PC-3 (cell line): ENCODE measurements around the gene CCT3. TPM values are rescaled to one million over a fixed set of nuclear protein-coding genes. Genes with fewer than 3 reads are reported as not detected.

Experiments used
- ATAC-seq: fragments of 200-7000 bp; cut with Tn5 transposase; 2 replicates; pipeline ENCODE4 v1.9.1; 2020; ENCODE audit warnings: mild to moderate bottlenecking, moderate library complexity
- BruUV-seq: library from RNA; stranded (reverse); fragments of 400-500 nt; replicated peaks from 2 replicates; lab custom pipeline; 2021; lab: Mats Ljungman, UMichigan
- CTCF ChIA-PET: fragments of 300-600 bp; sonication (Branson Sonifier 250); formaldehyde crosslinking; loops from one replicate; lab custom pipeline; 2022; ENCODE audit warnings: antibody characterized with exemption; lab: Charles Lee
- POLR2A ChIA-PET: fragments of 300-600 bp; sonication (Branson Sonifier 250); formaldehyde crosslinking; loops from one replicate; lab custom pipeline; 2022; ENCODE audit warnings: antibody characterized with exemption; ENCODE audit not compliant: unreplicated experiment; lab: Charles Lee
- DNase-seq: peaks from one replicate; pipeline ENCODE4 v3.0.0-alpha.2; 2015
- H2AFZ ChIP-seq: fragments of 300-600 bp; sonication (generic); 2 replicates; pipeline ENCODE4 v1.6.0; 2016; ENCODE audit warnings: antibody characterized with exemption, low read length
- H3F3A ChIP-seq: fragments of 300-600 bp; sonication (generic); one replicate; pipeline ENCODE4 v1.6.0; 2017; ENCODE audit warnings: antibody characterized with exemption, low read length, control low read depth, mild to moderate bottlenecking; ENCODE audit not compliant: unreplicated experiment
- H3K27ac ChIP-seq: fragments of 300-600 bp; sonication (generic); 2 replicates; pipeline ENCODE4 v1.5.1; 2016; ENCODE audit warnings: mild to moderate bottlenecking, low read length
- H3K27me3 ChIP-seq: fragments of 300-600 bp; sonication (generic); 2 replicates; pipeline ENCODE4 v1.6.1; 2016; ENCODE audit warnings: low read length, mixed read lengths
- H3K36me3 ChIP-seq: fragments of 300-600 bp; sonication (generic); 2 replicates; pipeline ENCODE4 v1.6.1; 2016; ENCODE audit warnings: low read depth, mixed run types, low read length, mixed read lengths
- H3K4me1 ChIP-seq: fragments of 300-600 bp; sonication (generic); 2 replicates; pipeline ENCODE4 v1.5.1; 2016; ENCODE audit warnings: low read length; ENCODE audit not compliant: insufficient read depth
- H3K4me2 ChIP-seq: fragments of 300-600 bp; sonication (generic); 2 replicates; pipeline ENCODE4 v1.6.0; 2016; ENCODE audit warnings: low read length
- H3K4me3 ChIP-seq: fragments of 300-600 bp; sonication (generic); 2 replicates; pipeline ENCODE4 v1.5.1; 2016; ENCODE audit warnings: mild to moderate bottlenecking, low read length, mixed read lengths
- H3K79me2 ChIP-seq: fragments of 300-600 bp; sonication (generic); 2 replicates; pipeline ENCODE4 v1.6.1; 2017; ENCODE audit warnings: low read length, mixed read lengths
- H3K9ac ChIP-seq: fragments of 300-600 bp; sonication (generic); 2 replicates; pipeline ENCODE4 v1.6.0; 2016; ENCODE audit warnings: mild to moderate bottlenecking, low read length
- H3K9me2 ChIP-seq: fragments of 300-600 bp; sonication (generic); replicated peaks from 2 replicates; pipeline ENCODE4 v1.6.1; 2016; ENCODE audit warnings: mixed run types, low read length, mixed read lengths
- H3K9me3 ChIP-seq: fragments of 300-600 bp; sonication (generic); 2 replicates; pipeline ENCODE4 v1.6.1; 2016; ENCODE audit warnings: low read length, mixed read lengths
- H4K20me1 ChIP-seq: fragments of 300-600 bp; sonication (generic); 2 replicates; pipeline ENCODE4 v1.6.1; 2016; ENCODE audit warnings: low read length, mixed read lengths
- CTCF ChIP-seq: fragments of 300-600 bp; sonication (generic); conservative IDR thresholded peaks from 2 replicates; pipeline ENCODE4 v1.5.1; 2017; ENCODE audit warnings: antibody characterized with exemption, low read depth, mild to moderate bottlenecking, low read length
- EZH2 ChIP-seq: fragments of 300-600 bp; sonication (generic); IDR thresholded peaks from one replicate; pipeline ENCODE4 v1.6.1; 2017; ENCODE audit warnings: antibody characterized with exemption, mild to moderate bottlenecking, low read length; ENCODE audit not compliant: unreplicated experiment
- EZH2phosphoT487 ChIP-seq: fragments of 300-600 bp; sonication (generic); IDR thresholded peaks from 2 replicates; pipeline ENCODE4 v1.6.1; 2018; ENCODE audit warnings: mild to moderate bottlenecking, antibody characterized with exemption, low read length, borderline replicate concordance
- intact Hi-C: fragments of 100-400 bp; cut with micrococcal nuclease; formaldehyde crosslinking; loops from 2 replicates; pipeline ENCODE4 v1.9.0; 2023
- total RNA-seq: library from RNA; depleted of rRNA; stranded (reverse); fragments of >200 nt; gene quantifications from 2 replicates; pipeline ENCODE4 v1.2.3, GENCODE V29; 2014

Gene CCT3
- total RNA-seq, 1 experiment from 2014 or later: 692 TPM

GRCh38 chr1:156262461-156263287 is 75.4 kb downstream of the CCT3 start:
- intact Hi-C loops: loop anchor here (1.0 kb wide), 1 partner anchor 20 kb away; the partner anchor contains the start of gene SMG5
- Histone ChIP-seq H3K9ac (peak overlapping the region; percentile 39), H3K4me1 (peaks cover 25% of the 10 kb centered on the region), H3K4me3 (peak overlapping the region; percentile 16; the same call in 1 of the 2 replicates), H3K36me3 (peaks cover 77% of the 10 kb centered on the region), H3K27me3 (no peaks in the 10 kb centered on the region), H3K9me3 (no peaks in the 10 kb centered on the region), H3K9me2 (no peaks in the 10 kb centered on the region), H3K79me2 (peaks cover 3% of the 10 kb centered on the region; the same call in 1 of the 2 replicates), H3F3A (peaks cover 12% of the 10 kb centered on the region), H3K27ac (peak overlapping the region; percentile 91), H4K20me1 (0 out of 2 replicates have a peak, but pooled peaks cover 4% of the 10 kb centered on the region), H3K4me2 (peak overlapping the region; percentile 74), H2AFZ (no peak overlapping the region)
- ATAC-seq: peak; percentile 85
- ChIA-PET CTCF (no interaction called here), POLR2A (interaction anchor here (1.0 kb wide), 1 partner anchor 20 kb away, joined by 3 read pairs; the partner anchor contains the start of gene SMG5)
- TF ChIP-seq EZH2phosphoT487: no peak
- no peak for TF ChIP-seq CTCF
- TF ChIP-seq EZH2: no peak
- peak; percentile 98 for DNase-seq
- no TSS peak for BruUV-seq

GRCh38 chr1:156260896-156261295 is 77.2 kb downstream of the CCT3 start:
- no peak overlapping the region for H3K9ac ChIP-seq
- H3K27me3 ChIP-seq: no peaks in the 10 kb centered on the region
- DNase-seq (no peak), ATAC-seq (no peak)
- 0 out of 2 replicates have a peak, but pooled peaks cover 4% of the 10 kb centered on the region for H4K20me1 ChIP-seq
- H3F3A ChIP-seq: peaks cover 9% of the 10 kb centered on the region
- peaks cover 25% of the 10 kb centered on the region for H3K4me1 ChIP-seq
- BruUV-seq: no TSS peak
- no peak overlapping the region for H3K27ac ChIP-seq
- ChIA-PET POLR2A (no interaction called here), CTCF (no interaction called here)
- no peaks in the 10 kb centered on the region for H3K9me3 ChIP-seq
- no peaks in the 10 kb centered on the region for H3K9me2 ChIP-seq
- intact Hi-C loops: no loop called here
- peaks cover 3% of the 10 kb centered on the region; the same call in 1 of the 2 replicates for H3K79me2 ChIP-seq
- no peak overlapping the region for H2AFZ ChIP-seq
- peaks cover 74% of the 10 kb centered on the region for H3K36me3 ChIP-seq
- TF ChIP-seq EZH2phosphoT487: no peak
- TF ChIP-seq EZH2: no peak
- TF ChIP-seq CTCF: no peak
- no peak overlapping the region for H3K4me3 ChIP-seq
- no peak overlapping the region for H3K4me2 ChIP-seq

GRCh38 chr1:156259805-156260204 is 78.3 kb downstream of the CCT3 start:
- no peak overlapping the region for H2AFZ ChIP-seq
- intact Hi-C loops: no loop called here
- H3K4me2 ChIP-seq: no peak overlapping the region
- H3K9me3 ChIP-seq: no peaks in the 10 kb centered on the region
- no peak overlapping the region for H3K27ac ChIP-seq
- no peak for DNase-seq
- no peaks in the 10 kb centered on the region for H3K9me2 ChIP-seq
- peaks cover 9% of the 10 kb centered on the region for H3F3A ChIP-seq
- H3K4me1 ChIP-seq: peaks cover 25% of the 10 kb centered on the region
- no peak for ATAC-seq
- 0 out of 2 replicates have a peak, but pooled peaks cover 4% of the 10 kb centered on the region for H4K20me1 ChIP-seq
- peaks cover 68% of the 10 kb centered on the region for H3K36me3 ChIP-seq
- no TSS peak for BruUV-seq
- no peak overlapping the region for H3K9ac ChIP-seq
- CTCF ChIA-PET: no interaction called here
- POLR2A ChIA-PET: no interaction called here
- TF ChIP-seq CTCF: peak; percentile 40; the same call in 1 of the 2 replicates
- TF ChIP-seq EZH2phosphoT487: no peak
- no peak overlapping the region for H3K4me3 ChIP-seq
- H3K27me3 ChIP-seq: no peaks in the 10 kb centered on the region
- peaks cover 3% of the 10 kb centered on the region; the same call in 1 of the 2 replicates for H3K79me2 ChIP-seq
